Ammon's horn (tissue), 1 donor: ENCODE data around the gene TRIM69.
"Not testable (repeated sequence)": the region's sequence is repeated elsewhere in the genome, so short reads cannot be mapped to it uniquely, and the experiment has no call there.

Experiments used
- DNase-seq: peaks from one replicate; pipeline ENCODE4 v3.0.0-alpha.2; 2016; ENCODE audit warnings: low spot score

TRIM69 gene

DNA sequence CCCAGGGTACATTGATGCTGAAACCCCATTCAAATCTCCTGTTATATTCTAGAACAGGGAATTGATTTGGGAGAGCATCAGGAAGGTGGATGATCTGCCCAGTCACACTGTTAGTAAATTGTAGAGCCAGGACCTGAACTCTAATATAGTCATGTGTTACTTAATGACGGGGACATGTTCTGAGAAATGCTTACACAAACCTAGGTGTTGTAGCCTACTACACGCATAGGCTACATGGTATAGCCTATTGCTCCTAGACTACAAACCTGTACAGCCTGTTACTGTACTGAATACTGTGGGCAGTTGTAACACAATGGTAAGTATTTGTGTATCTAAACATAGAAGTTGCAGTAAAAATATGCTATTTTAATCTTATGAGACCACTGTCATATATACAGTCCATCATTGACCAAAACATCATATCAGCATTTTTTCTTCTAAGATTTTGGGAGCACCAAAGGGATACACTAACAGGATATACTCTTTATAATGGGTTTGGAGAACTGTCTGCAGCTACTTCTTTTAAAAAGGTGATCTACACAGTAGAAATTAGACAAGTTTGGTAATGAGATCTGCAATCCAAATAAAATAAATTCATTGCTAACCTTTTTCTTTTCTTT, 19.2 kb upstream of the TRIM69 start:
- DNase-seq, result no peak

DNA sequence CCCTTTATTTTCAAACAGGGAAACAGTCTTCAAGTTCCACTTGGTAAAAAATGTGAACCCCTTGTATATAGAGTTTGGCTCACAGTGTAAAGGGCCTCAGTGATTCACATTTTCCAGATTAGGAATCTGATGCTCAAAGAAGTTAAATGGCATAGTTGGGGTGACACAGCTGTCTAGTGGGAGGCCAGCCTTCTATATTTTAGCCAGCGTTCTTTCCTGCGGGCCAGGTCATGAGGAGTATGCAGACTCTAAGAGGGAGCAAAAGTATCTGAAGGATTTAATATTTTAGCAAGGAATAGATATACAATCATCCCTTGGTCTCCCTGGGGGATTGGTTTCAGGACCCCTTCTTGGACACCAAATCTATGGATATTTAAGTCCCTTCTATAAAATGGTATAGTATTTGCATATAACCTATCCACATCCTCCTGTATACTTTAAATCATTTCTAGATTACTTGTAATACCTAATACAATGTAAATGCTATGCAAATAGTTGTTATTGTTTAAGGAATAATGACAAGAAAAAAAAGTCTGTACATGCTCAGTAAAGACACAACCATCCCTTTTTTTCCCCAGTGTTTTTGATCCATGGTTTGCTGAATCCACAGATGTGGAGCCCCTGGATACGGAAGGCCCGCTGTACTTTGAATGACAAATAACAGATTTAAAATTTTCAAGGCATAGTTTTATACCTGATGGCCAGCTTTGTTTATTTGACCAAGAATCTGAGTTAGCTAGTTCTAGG, 18.0 kb upstream of the TRIM69 start:
- DNase-seq, result no peak

- DNase-seq, result no peak
Observed at GRCh38 chr15:44718927-44719292, 17.4 kb upstream of the TRIM69 start.

DNA sequence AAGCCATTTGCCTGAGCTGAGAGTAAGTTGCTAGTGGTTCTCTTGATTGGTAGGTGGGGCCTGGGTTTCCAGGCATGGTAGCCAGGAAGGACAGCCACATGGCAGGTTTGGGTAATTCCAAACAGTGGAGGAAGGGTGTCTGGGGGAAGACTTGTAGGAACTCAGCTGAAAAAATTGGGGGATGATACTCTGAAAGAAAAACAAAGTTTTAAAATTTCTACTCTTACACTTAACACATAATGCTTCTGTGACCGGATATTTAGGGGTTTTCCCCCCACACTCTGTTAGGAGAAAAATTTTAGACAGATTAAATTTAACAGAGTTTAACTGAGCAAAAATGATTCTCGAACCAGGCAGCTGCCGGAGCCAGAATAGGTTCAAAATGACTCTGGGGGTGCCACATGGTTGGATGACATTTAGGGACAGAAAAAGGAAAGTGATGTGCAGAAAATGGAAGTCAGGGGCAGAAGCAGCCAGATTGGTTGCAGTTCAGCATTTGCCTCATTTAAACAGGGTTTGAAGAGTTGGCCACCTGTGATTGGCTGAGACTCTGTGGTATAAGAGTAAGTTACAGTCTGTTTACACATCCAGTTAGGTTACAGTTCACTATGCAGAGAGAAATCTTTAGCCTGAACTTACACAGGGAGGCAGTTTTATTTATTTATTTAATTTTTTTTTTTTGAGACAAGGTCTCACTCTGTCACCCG, 16.9 kb upstream of the TRIM69 start:
- DNase-seq, result no peak

- DNase-seq, result not testable (repeated sequence)
Observed at GRCh38 chr15:44720000-44720435, 16.3 kb upstream of the TRIM69 start.

- no peak for DNase-seq
Observed at GRCh38 chr15:44720460-44721176, 15.7 kb upstream of the TRIM69 start.

- no peak for DNase-seq
Observed at GRCh38 chr15:44722011-44722410, 14.3 kb upstream of the TRIM69 start.

GRCh38 chr15:44726136-44726535, 10.2 kb upstream of the TRIM69 start:
- no peak for DNase-seq

GRCh38 chr15:44726568-44727484, 9.5 kb upstream of the TRIM69 start:
- no peak for DNase-seq

DNA sequence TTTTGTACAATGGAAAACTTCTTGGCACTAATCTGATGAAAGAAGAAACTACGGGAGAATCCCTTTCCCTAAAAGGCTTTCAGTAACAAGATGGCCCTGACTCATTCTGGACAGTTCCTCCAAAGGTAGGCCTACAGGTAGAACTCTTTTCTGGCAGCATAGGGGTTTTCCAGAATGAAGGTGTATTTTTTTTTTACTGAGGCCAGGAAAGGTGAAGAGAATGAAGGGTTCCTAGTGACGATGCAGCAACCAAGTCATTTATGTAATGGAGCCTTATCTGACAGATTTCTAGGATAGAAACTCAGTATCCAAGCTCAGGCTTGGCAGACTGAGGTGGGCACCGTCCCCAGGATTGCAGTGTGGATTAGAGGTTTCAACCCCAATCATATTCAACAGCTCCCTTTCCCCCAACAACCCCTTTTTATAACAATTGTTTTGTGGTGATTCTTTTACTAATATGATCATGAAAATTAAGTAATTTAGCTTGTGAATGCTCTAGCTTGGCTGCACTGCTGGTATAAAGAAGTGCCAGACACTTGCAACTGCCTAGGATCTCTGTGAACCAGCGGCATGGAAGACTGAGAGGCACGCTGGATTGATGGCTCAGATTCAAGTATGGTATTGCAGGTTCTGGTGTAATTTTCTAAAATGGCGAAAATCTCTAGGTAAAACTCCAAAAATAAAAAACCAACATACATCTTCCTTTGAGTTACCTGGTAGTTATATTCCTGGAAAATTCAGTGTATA, 8.7 kb upstream of the TRIM69 start:
- DNase-seq, result no peak

DNA sequence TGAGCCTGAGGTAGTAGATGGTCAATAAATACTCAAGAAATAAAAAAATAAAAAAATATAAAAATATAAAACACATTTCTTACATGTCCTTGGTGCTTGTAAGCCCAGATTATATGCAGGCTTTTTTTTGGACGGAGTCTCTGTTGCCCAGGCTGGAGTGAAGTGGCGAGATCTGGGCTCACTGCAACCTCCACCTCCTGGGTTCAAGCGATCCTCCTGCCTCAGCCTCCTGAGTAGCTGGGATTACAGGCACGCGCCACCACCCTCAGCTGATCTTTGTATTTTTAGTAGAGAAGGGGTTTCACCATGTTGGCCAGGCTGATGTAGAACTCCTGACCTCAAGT, 8.1 kb upstream of the TRIM69 start:
- not testable (repeated sequence) for DNase-seq

DNA sequence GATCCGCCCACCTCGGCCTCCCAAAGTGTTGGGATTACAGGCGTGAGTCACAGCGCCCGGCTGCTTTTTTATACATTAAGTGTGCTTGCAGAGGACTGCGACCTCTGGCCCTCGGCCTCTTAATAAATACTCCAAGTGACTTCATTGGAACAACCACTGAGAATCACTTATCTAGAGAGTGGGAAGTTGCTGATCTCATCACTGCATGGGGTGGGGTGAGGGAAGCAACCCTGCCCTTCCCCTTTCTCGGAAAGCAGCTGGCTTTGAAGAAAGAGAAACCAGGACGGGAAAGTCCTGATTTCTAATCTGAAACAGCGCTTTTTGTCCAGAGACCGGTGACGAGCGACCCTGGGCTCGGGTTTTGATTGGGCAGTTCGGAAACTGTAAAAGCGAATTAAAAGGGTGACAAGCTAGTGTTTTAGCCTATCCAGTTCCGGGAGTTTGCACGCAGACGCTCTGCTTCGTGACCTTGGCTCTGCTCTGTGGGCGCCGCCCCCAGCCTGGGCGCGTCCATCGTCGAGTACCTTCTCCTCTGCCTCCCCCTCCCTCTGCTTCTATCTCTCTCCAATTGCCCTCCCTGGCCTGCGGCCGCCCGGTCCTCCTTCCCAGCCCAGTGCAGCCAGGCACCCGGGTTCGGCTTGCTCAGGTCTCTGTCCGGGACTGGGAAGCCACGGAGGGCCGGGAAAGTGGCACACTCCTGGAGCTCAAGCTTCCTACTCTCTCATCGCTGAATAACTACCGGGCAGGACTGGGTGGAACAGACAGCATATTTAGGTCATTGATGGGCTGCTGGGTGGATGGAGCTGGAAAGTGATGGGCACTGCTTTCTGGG, 7.5 kb upstream of the TRIM69 start:
- DNase-seq, result peak; percentile 98

DNA sequence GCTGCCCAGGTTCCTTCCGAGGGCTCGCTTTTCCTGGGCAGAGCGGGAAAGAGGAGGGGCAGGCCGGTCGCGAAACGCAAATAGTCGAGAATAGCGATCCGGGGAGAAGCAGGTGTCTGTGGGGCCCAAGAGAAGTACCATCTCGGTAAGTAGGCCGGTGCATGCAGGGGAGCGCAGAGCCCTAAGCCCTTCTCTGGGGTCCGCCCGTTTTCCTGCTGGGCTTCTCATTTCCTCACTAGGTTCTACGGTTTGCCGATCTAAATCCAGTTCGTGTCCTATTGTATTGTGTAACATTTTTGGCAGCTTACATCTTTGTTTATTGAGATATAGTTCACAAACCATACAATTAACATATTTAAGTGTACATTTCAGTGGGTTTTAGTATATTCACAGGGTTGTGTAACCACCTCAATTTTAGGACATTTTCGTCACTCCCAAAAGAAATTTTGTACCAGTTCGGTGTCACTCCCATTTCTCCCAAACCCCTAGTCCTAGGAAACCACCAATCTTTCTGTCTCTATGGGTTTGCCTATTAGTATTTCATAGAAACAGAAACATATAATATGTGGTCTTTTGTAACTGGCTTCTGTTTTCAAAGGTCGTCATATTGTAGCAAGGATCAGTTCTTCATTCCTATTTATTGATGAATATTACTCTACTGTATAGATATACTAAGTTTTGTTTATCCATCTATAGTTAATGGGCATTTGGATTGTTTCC, 6.8 kb upstream of the TRIM69 start:
- DNase-seq, result peak; percentile 55

- no peak for DNase-seq
Observed at GRCh38 chr15:44734839-44735481, 1.4 kb upstream of the TRIM69 start.

- DNase-seq, result peak; percentile 25
Observed at GRCh38 chr15:44735482-44736180, 697 bp upstream of the TRIM69 start.

DNA sequence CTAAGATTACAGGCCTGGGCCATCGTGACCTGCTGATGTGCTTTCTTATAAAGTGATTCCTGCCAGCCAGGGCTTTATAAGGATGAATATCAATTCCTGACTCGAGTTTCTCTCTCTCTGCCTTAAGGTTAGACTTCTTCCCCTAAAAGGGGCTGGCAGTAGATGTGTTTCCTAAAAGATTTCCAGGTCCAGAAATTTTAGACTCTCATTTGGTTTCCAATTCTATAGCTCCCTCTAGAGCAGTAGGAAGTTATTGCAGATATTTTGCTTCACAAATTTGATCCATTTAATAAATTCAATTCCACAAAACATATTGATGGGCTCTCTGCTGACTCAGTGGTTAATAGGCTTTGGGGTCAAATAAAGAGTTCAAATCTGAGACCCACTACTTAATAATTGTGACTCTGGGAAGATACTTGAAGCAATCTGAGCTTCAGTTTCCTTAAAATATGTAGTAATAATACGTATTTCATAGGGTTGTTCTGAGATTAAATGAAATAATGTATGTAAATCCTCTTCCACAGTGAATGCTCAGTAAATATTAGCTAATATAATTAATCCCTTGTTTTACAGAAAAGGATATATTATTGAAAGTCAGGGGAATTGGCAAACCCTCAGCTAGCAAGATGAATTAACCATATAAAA, 2.1 kb downstream of the TRIM69 start:
- no peak for DNase-seq

GRCh38 chr15:44739222-44739847, 3.0 kb downstream of the TRIM69 start:
- not testable (repeated sequence) for DNase-seq
